Measurements from ENCODE around the gene COX5A.

DNA sequence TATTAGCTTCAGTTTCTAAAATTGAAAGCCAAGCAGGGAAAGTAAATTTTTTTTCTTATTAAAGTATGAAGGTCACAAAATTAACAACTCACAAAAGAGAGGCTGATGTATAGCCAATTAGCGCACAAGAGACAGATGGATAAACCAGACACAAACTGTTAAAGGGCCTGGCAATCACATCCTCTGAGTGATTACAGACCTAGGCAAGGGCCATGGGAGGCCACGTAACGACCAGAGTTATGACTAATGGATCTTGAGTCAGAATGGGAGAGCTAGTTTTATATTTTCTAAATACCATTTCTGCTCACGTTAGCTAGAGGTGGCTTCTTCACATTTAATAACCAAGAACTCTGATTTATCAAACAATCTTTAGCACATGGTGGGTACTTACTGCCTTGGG, 39.7 kb upstream of the COX5A start:
- no peak for TF ChIP-seq POLR2A (IDR thresholded peaks at IDR 0.05)
- TF ChIP-seq, protein P1, sequence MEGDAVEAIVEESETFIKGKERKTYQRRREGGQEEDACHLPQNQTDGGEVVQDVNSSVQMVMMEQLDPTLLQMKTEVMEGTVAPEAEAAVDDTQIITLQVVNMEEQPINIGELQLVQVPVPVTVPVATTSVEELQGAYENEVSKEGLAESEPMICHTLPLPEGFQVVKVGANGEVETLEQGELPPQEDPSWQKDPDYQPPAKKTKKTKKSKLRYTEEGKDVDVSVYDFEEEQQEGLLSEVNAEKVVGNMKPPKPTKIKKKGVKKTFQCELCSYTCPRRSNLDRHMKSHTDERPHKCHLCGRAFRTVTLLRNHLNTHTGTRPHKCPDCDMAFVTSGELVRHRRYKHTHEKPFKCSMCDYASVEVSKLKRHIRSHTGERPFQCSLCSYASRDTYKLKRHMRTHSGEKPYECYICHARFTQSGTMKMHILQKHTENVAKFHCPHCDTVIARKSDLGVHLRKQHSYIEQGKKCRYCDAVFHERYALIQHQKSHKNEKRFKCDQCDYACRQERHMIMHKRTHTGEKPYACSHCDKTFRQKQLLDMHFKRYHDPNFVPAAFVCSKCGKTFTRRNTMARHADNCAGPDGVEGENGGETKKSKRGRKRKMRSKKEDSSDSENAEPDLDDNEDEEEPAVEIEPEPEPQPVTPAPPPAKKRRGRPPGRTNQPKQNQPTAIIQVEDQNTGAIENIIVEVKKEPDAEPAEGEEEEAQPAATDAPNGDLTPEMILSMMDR (IDR thresholded peaks at IDR 0.05) = no peak
